Mucosa of descending colon (tissue), 3 donors: ENCODE measurements around the gene HEPACAM. TPM values are rescaled to one million over a fixed set of nuclear protein-coding genes. Genes with fewer than 3 reads are reported as not detected.

Experiments
- ATAC-seq: fragments of 200-7000 bp; cut with Tn5 transposase; one replicate; pipeline ENCODE4 v1.9.1; 2020; ENCODE audit warnings: mild to moderate bottlenecking, moderate library complexity
- DNase-seq, 3 donors: peaks; one replicate each; pipeline ENCODE4 v3.0.0-alpha.2; 2020
- H3K36me3 ChIP-seq: fragments of 200-600 bp; one replicate; pipeline ENCODE4 v1.8.0; 2021; ENCODE audit warnings: low read depth, mild to moderate bottlenecking
- H3K4me1 ChIP-seq: fragments of 200-600 bp; one replicate; pipeline ENCODE4 v1.8.0; 2021; ENCODE audit warnings: low read depth, mild to moderate bottlenecking
- H3K4me3 ChIP-seq: fragments of 200-600 bp; one replicate; pipeline ENCODE4 v1.8.0; 2021; ENCODE audit warnings: mild to moderate bottlenecking
- H3K9me3 ChIP-seq: fragments of 200-600 bp; one replicate; pipeline ENCODE4 v1.8.0; 2021; ENCODE audit warnings: mild to moderate bottlenecking
- CTCF ChIP-seq: fragments of 200-600 bp; IDR thresholded peaks from one replicate; pipeline ENCODE4 v1.8.0; 2022; ENCODE audit warnings: antibody characterized with exemption, mild to moderate bottlenecking
- intact Hi-C, 2 donors: fragments of 100-400 bp; cut with DNase I in 1 of 2; cut with micrococcal nuclease in 1 of 2; formaldehyde crosslinking; loops; one replicate each; pipeline versions ENCODE4 v1.11.0 to v1.11.1; 2022; cut with DNase I, micrococcal nuclease
- total RNA-seq, 3 donors: library from RNA; stranded (reverse); fragmentation: NEBNext Ultra II Directional in 2 of 3; extraction: Animal tissue kit (Norgen Biotek cat#: 25700) in 2 of 3; gene quantifications; one replicate each; pipeline versions ENCODE4 v1.2.1 to v1.2.4, GENCODE V29; 2021 to 2023
- donor health status: DM: no; HTN: no; CAD: no; lungs with moderate emphysema.
- donor health status: DM: no; HTN: no; CAD: no.
- donor health status: DM: no; HTN: yes; CAD: no.

Gene HEPACAM
- total RNA-seq, 3 donors from 2014 or later, result 0.57 TPM; not detected in 2

GRCh38 chr11:124934862-124935547, 842 bp downstream of the HEPACAM start:
- no peak for DNase-seq
- no peak for ATAC-seq
- no peaks in the 10 kb centered on the region for H3K4me1 ChIP-seq

GRCh38 chr11:124930799-124931198, 5.0 kb downstream of the HEPACAM start:
- no peak for ATAC-seq
- no peaks in the 10 kb centered on the region for H3K9me3 ChIP-seq
- H3K4me3 ChIP-seq, result no peak overlapping the region
- DNase-seq, result no peak
- no peaks in the 10 kb centered on the region for H3K4me1 ChIP-seq
- no peak for TF ChIP-seq CTCF
- intact Hi-C loops, result no loop called here
- no peaks in the 10 kb centered on the region for H3K36me3 ChIP-seq

More at GRCh38 chr11:124934862-124935547, 842 bp downstream of the HEPACAM start:
- intact Hi-C loops, result no loop called here
- Histone ChIP-seq H3K36me3 (no peaks in the 10 kb centered on the region), H3K4me3 (no peak overlapping the region), H3K9me3 (no peaks in the 10 kb centered on the region)
- TF ChIP-seq CTCF, result no peak

- Histone ChIP-seq H3K36me3 (no peaks in the 10 kb centered on the region), H3K4me3 (no peak overlapping the region), H3K4me1 (no peaks in the 10 kb centered on the region), H3K9me3 (no peaks in the 10 kb centered on the region)
- DNase-seq, result no peak
- intact Hi-C loops, result no loop called here
- no peak for ATAC-seq
- TF ChIP-seq CTCF, result no peak
These were observed 6.7 kb downstream of the HEPACAM start for GRCh38 chr11:124928942-124929665.

GRCh38 chr11:124923296-124923695, 12.6 kb downstream of the HEPACAM start:
- ATAC-seq, result no peak
- intact Hi-C loops, result no loop called here
- TF ChIP-seq CTCF, result no peak

GRCh38 chr11:124922831-124923230, 13.0 kb downstream of the HEPACAM start:
- no peak for TF ChIP-seq CTCF
- H3K9me3 ChIP-seq, result no peaks in the 10 kb centered on the region
- ATAC-seq (no peak), DNase-seq (no peak)
- H3K4me1 ChIP-seq, result no peaks in the 10 kb centered on the region
- no peaks in the 10 kb centered on the region for H3K36me3 ChIP-seq
- H3K4me3 ChIP-seq, result no peak overlapping the region
- intact Hi-C loops, result no loop called here

More at GRCh38 chr11:124923296-124923695, 12.6 kb downstream of the HEPACAM start:
- no peak overlapping the region for H3K4me3 ChIP-seq
- H3K4me1 ChIP-seq, result no peaks in the 10 kb centered on the region
- no peaks in the 10 kb centered on the region for H3K9me3 ChIP-seq
- no peak for DNase-seq
- H3K36me3 ChIP-seq, result no peaks in the 10 kb centered on the region
